Choroid plexus epithelial cell (primary cell): ENCODE results near the gene JPH3.

ENCODE experiments used
- DNase-seq: peaks from one replicate; pipeline ENCODE4 v3.0.0-alpha.2; 2010; ENCODE audit warnings: low read depth
- H3K4me3 ChIP-seq: 2 replicates; pipeline ENCODE4 v1.5.1; 2011; ENCODE audit warnings: low read depth, mild to moderate bottlenecking, control low read depth, low read length, moderate library complexity
- CTCF ChIP-seq: conservative IDR thresholded peaks from 2 replicates; pipeline ENCODE4 v1.5.1; 2011; ENCODE audit warnings: low read depth, mild to moderate bottlenecking, control low read depth, inconsistent platforms, low read length, moderate library complexity

Gene JPH3

GRCh38 chr16:87619360-87620200 lies 17.3 kb downstream of the JPH3 start:
- no peak for TF ChIP-seq CTCF
- no peak for DNase-seq

GRCh38 chr16:87620201-87620495 lies 17.8 kb downstream of the JPH3 start:
- no peak for TF ChIP-seq CTCF
- H3K4me3 ChIP-seq, result no peak overlapping the region
- no peak for DNase-seq

More at GRCh38 chr16:87619360-87620200, 17.3 kb downstream of the JPH3 start:
- no peak overlapping the region for H3K4me3 ChIP-seq

- no peak for TF ChIP-seq CTCF
- no peak overlapping the region for H3K4me3 ChIP-seq
- DNase-seq, result no peak
These were observed 19.2 kb downstream of the JPH3 start for GRCh38 chr16:87621550-87621829.

- TF ChIP-seq CTCF, result no peak
- no peak overlapping the region for H3K4me3 ChIP-seq
- DNase-seq, result no peak
These were observed 19.8 kb downstream of the JPH3 start for GRCh38 chr16:87621976-87622713.

GRCh38 chr16:87622756-87623319 lies 20.5 kb downstream of the JPH3 start:
- TF ChIP-seq CTCF, result no peak
- DNase-seq, result no peak
- H3K4me3 ChIP-seq, result no peak overlapping the region

GRCh38 chr16:87625241-87625797 lies 23.0 kb downstream of the JPH3 start:
- H3K4me3 ChIP-seq, result no peak overlapping the region
- no peak for TF ChIP-seq CTCF
- no peak for DNase-seq
